Measurements from ENCODE around the gene AMZ1.
"Not testable (repeated sequence)": the region's sequence is repeated elsewhere in the genome, so short reads cannot be mapped to it uniquely, and the experiment has no call there.

Gene AMZ1

DNA sequence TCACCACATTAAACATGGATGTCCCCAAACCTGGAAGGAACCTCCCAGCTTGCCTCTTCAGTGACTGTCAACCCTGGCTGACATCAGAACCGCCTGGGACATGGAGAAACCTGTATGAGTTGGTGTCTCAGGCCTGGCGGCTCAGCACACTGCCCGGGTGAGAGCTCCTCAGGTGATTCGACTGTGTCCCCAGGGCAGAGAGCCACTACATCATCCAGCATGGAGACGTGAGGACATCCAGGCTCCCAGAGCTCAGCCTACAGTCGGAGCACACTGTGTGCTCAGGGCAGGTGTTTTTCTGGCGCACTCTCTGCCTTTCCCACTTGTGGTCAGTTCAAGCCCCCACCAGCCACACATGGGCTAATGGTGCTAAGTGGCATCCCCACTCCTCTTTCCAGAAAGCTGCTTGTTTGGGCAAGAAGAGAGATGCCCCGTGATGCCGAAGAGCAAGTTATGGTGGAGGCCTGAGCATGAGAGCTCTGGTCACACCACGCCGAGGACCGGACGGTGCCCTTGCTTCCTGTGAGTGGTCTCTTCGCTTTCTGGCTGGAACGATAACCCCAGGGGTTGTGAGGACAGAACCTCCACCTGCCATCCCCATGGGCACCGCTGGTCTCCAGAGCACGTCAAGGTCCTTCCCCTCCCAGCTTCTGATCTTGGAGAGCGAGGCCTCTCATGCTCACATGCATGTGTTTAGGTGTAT is 38.5 kb downstream of the AMZ1 start:
- no peak overlapping the region for H3K4me3 ChIP-seq (ENCODE audit: low read depth, low read length)
- DNase-seq (ENCODE audit: low read depth) = no peak
- TF ChIP-seq, protein P1, sequence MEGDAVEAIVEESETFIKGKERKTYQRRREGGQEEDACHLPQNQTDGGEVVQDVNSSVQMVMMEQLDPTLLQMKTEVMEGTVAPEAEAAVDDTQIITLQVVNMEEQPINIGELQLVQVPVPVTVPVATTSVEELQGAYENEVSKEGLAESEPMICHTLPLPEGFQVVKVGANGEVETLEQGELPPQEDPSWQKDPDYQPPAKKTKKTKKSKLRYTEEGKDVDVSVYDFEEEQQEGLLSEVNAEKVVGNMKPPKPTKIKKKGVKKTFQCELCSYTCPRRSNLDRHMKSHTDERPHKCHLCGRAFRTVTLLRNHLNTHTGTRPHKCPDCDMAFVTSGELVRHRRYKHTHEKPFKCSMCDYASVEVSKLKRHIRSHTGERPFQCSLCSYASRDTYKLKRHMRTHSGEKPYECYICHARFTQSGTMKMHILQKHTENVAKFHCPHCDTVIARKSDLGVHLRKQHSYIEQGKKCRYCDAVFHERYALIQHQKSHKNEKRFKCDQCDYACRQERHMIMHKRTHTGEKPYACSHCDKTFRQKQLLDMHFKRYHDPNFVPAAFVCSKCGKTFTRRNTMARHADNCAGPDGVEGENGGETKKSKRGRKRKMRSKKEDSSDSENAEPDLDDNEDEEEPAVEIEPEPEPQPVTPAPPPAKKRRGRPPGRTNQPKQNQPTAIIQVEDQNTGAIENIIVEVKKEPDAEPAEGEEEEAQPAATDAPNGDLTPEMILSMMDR (IDR thresholded peaks at IDR 0.05; ENCODE audit: insufficient read depth, low read depth, low read length, missing control alignments) = no peak

DNA sequence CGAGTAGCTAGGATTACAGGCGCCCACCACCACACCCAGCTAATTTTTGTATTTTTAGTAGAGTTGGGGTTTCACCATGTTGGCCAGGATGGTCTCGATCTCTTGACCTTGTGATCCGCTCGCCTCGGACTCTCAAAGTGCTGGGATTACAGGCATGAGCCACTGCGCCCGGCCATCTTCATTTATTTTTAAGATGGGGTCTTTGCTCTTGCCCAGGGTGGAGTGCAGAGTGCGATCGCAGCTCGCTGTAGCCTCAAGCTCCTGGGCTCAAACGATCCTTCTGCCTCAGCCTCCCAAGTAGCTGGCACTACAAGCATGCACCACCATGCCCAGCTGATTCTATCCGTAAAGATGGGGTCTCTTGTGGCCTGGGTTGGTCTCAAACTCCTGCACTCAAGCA is 39.2 kb downstream of the AMZ1 start:
- H3K4me3 ChIP-seq (ENCODE audit: low read depth, low read length); DNase-seq (ENCODE audit: low read depth): not testable (repeated sequence)

DNA sequence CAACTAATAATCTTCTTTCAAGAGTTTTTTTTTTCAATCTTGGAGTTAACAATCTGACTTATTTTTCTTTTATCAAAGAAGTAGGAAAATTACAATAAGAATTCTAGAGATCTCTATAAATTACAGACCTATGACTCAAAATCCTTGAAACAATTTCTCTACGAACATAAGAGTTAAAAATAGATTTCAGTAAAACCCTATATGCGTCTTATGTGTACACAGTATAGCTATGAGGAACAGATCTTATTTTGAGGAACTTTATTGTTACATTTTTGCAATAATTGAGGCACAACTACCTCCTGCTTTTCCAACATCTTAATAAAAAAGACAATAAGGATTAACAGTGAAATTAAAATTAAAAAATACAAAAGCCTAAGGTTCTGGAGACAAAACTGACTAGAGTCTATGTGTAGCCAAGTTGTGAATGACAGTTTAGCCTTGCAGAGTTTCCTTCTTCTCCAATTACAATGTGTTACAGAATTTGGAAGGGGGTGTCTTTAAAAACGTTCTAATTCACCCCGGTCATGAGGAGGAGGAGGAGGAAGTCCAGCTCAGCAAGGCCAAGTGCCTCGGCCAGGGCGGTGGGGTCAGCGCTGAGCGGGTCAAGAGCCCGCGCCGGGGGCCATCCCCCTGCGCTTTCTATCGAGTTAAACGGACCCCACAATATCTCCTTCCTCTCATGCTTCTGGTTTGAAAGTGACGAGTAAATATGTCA is 40.5 kb downstream of the AMZ1 start:
- no peak overlapping the region for H3K4me3 ChIP-seq (ENCODE audit: low read depth, low read length)
- TF ChIP-seq, protein P1 (IDR thresholded peaks at IDR 0.05; ENCODE audit: insufficient read depth, low read depth, low read length, missing control alignments) = no peak
- DNase-seq (ENCODE audit: low read depth) = no peak

DNA sequence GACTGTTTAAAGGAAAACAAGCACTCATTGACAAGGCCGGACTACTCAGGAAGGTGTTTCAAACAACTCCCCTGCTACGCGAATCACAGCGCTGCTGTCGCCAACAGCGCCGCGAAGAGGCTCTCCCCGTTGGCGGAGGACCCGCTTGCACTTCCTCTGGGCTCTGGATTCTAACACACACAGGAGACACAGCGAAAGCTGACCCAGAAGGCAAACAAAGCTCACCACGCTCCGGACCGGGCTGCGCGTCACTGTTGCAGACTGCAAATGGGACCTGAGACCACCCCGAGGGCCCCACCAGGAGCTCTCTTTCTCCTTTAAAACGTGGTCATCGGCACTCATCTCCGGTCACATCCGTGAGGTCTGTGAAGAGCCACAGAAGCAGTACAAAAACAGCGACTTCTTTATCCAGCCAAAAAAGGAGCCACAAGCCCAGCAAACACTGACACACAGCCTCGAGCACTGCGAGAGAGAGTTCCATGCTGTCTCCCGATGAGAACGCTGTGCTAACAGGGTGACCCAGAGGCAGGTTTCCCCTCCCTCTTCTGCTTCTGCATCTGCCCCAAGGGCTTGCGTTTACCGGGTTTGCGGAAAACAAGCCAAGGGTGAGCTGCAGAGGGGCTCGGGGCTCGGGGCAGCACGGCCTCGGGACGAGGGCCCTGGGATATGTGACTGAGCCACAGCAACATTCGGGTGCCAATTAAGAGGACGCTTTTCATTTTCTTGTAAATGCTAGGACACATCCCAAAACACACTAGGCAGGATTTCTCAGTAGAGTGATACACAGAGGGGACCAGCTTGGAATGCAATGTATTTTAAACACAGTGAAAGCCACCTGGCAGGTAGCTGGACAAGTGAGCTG is 41.3 kb downstream of the AMZ1 start:
- DNase-seq (ENCODE audit: low read depth) = no peak
- TF ChIP-seq, protein P1 (IDR thresholded peaks at IDR 0.05; ENCODE audit: insufficient read depth, low read depth, low read length, missing control alignments) = no peak
- H3K4me3 ChIP-seq (ENCODE audit: low read depth, low read length) = no peak overlapping the region

DNA sequence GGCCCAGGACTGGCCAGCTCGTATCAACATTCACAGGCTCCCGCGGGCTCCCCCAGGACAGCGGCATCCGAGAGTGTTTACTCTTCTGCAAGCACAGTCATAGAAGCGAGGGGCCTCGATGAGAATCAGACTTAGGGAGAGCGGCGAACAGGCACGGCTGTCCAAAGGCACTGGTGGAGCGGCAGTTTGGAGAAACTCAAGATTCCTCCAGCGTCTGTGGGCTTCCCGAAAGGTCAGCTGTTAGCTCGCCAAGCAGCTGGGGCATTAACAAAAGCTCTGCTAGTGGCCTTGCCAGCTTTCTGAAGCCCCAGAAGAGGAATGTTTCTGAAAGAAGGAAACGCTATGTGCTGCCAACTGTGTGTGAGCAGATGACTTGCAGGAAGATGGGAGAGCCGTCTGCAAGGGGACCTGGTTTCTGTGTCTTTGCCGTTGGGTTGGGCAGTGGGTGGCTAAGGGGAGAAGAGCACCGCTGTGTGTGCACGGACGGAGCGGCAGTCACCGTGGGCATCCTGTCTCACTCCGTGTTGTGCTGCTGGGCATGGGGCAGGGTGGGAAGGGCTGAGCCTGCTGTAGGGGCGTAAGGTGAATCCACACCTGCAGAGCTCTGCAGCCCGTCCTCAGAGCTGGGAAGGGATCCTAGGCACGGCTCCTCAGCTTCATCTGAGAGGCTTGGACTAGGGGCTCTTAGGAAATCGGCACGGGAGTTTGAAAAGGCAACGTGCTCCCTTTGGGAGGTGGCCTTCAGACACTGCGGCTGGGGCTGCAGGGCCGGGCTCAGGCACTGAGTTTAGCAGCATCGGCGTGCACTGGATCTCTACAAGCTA is 42.1 kb downstream of the AMZ1 start:
- H3K4me3 ChIP-seq (ENCODE audit: low read depth, low read length) = no peak overlapping the region
- no peak for DNase-seq (ENCODE audit: low read depth)
- TF ChIP-seq, protein P1 (IDR thresholded peaks at IDR 0.05; ENCODE audit: insufficient read depth, low read depth, low read length, missing control alignments) = no peak

DNA sequence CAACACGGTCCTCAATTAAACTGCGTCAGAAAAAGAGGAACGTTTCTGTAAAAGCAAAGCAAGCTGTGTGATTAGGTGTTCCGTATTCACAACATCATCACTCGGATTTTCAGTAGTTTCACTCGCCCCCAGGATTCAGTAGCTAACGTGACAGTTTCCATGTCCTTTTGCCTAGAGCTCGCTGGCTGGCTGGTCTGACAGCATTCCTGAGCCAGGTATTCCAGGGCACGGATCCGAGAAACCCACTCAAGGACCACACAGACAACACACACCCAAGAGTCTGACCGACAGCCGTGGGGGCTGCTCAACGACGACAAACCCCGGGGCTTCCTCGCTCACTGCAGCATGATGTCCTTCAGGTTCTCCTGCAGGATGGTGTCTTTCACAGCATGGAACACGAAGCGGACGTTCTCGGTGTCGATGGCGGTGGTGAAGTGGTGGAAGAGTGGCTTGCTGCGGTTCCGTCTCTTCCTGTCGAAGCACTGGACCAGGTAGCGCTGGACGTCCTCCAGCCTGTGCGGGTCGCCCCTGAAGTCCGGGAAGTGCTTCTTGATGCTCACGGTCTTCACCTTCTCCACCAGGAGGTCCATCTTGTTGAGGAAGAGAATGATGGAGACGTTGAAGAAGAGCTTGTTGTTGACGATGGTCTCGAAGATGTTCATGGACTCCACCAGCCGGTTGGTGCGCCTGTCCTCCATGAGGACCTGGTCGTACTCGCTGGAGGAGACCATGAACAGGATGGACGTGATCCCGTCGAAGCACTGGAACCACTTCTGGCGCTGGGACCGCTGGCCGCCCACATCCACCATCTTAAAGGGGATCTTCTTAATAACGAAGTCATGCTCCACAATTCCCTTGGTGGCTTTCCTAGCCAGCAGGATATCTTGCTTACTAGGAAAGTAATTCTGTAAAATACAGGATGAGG is 43.1 kb downstream of the AMZ1 start:
- TF ChIP-seq, protein P1 (IDR thresholded peaks at IDR 0.05; ENCODE audit: insufficient read depth, low read depth, low read length, missing control alignments) = no peak
- H3K4me3 ChIP-seq (ENCODE audit: low read depth, low read length) = no peak overlapping the region
- DNase-seq (ENCODE audit: low read depth) = no peak

Data from GM12865 (cell line).